Activated CD4-positive, CD25-positive, alpha-beta regulatory T cell treated with anti-CD3 and anti-CD28 coated beads, Interleukin-2, amount 50 U/mL, for 72 hours (primary cell): ENCODE measurements around the gene PKMYT1.
"Not testable (repeated sequence)": the region's sequence is repeated elsewhere in the genome, so short reads cannot be mapped to it uniquely, and the experiment has no call there.

Experiments used
- DNase-seq: peaks from one replicate; pipeline ENCODE4 v3.0.0; 2021

PKMYT1 gene

GRCh38 chr16:2955779-2956578, 24.3 kb downstream of the PKMYT1 start:
- DNase-seq, result no peak

GRCh38 chr16:2955438-2955778, 24.8 kb downstream of the PKMYT1 start:
- no peak for DNase-seq

GRCh38 chr16:2954656-2955381, 25.4 kb downstream of the PKMYT1 start:
- DNase-seq, result no peak

- no peak for DNase-seq
Observed at GRCh38 chr16:2953706-2954627, 26.3 kb downstream of the PKMYT1 start.

- no peak for DNase-seq
Observed at GRCh38 chr16:2952679-2953078, 27.6 kb downstream of the PKMYT1 start.

- DNase-seq, result no peak
Observed at GRCh38 chr16:2950773-2951172, 29.5 kb downstream of the PKMYT1 start.

- no peak for DNase-seq
Observed at GRCh38 chr16:2950353-2950724, 29.9 kb downstream of the PKMYT1 start.

GRCh38 chr16:2949705-2950352, 30.4 kb downstream of the PKMYT1 start:
- DNase-seq, result no peak

- DNase-seq, result no peak
Observed at GRCh38 chr16:2948807-2949704, 31.2 kb downstream of the PKMYT1 start.

GRCh38 chr16:2946649-2947048, 33.6 kb downstream of the PKMYT1 start:
- DNase-seq, result no peak

- not testable (repeated sequence) for DNase-seq
Observed at GRCh38 chr16:2943716-2944115, 36.5 kb downstream of the PKMYT1 start.

- no peak for DNase-seq
Observed at GRCh38 chr16:2942045-2942444, 38.2 kb downstream of the PKMYT1 start.

GRCh38 chr16:2939968-2940367, 40.3 kb downstream of the PKMYT1 start:
- no peak for DNase-seq

- DNase-seq, result no peak
Observed at GRCh38 chr16:2938206-2938605, 42.0 kb downstream of the PKMYT1 start.

- DNase-seq, result no peak
Observed at GRCh38 chr16:2937170-2937569, 43.1 kb downstream of the PKMYT1 start.

- DNase-seq, result no peak
Observed at GRCh38 chr16:2936436-2937011, 43.7 kb downstream of the PKMYT1 start.

- no peak for DNase-seq
Observed at GRCh38 chr16:2934450-2934849, 45.8 kb downstream of the PKMYT1 start.

- no peak for DNase-seq
Observed at GRCh38 chr16:2933701-2934100, 46.5 kb downstream of the PKMYT1 start.

GRCh38 chr16:2933136-2933535, 47.1 kb downstream of the PKMYT1 start:
- no peak for DNase-seq

GRCh38 chr16:2931231-2931914, 48.9 kb downstream of the PKMYT1 start:
- DNase-seq, result not testable (repeated sequence)

GRCh38 chr16:2930236-2930635, 50.0 kb downstream of the PKMYT1 start:
- no peak for DNase-seq
